Caco-2 (cell line): ENCODE data around the gene PDE4D. TPM values are rescaled to one million over a fixed set of nuclear protein-coding genes. Genes with fewer than 3 reads are reported as not detected.

ENCODE experiments used
- BruUV-seq: library from RNA; stranded (reverse); fragments of 400-500 nt; replicated peaks from 2 replicates; lab custom pipeline; 2021; lab: Mats Ljungman, UMichigan
- CTCF ChIA-PET: fragments of 300-600 bp; sonication (Branson Sonifier 250); formaldehyde crosslinking; loops from one replicate; lab custom pipeline; 2022; ENCODE audit warnings: antibody characterized with exemption; lab: Charles Lee
- POLR2A ChIA-PET: fragments of 300-600 bp; sonication (Branson Sonifier 250); formaldehyde crosslinking; loops from one replicate; lab custom pipeline; 2022; ENCODE audit warnings: antibody characterized with exemption; lab: Charles Lee
- DNase-seq, 2 experiments: peaks; one replicate each; pipeline versions ENCODE4 v3.0.0 to v3.0.0-alpha.2; 2020 to 2022
- H3K27me3 ChIP-seq: replicated peaks from 2 replicates; pipeline ENCODE4 v1.6.0; 2011; ENCODE audit warnings: low read length; ENCODE audit not compliant: control insufficient read depth, insufficient read depth
- H3K36me3 ChIP-seq: 2 replicates; pipeline ENCODE4 v1.5.1; 2011; ENCODE audit warnings: low read length; ENCODE audit not compliant: control insufficient read depth, insufficient read depth
- H3K4me1 ChIP-seq: fragments of 250-450 bp; sonication (Bioruptor Pico); 2 replicates; pipeline ENCODE4 v1.5.1; 2020; ENCODE audit warnings: mild to moderate bottlenecking
- H3K4me3 ChIP-seq: 2 replicates; pipeline ENCODE4 v1.5.1; 2011; ENCODE audit warnings: low read depth, mild to moderate bottlenecking, control low read depth, low read length
- H3K9me3 ChIP-seq: fragments of 250-450 bp; sonication (Bioruptor Pico); 2 replicates; pipeline ENCODE4 v1.5.1; 2020; ENCODE audit warnings: mild to moderate bottlenecking, moderate library complexity
- H3K27ac Mint-ChIP-seq: one replicate; pipeline ENCODE4 v1.8.0; 2022; ENCODE audit warnings: mixed read lengths; ENCODE audit not compliant: unreplicated experiment
- H3K27me3 Mint-ChIP-seq: one replicate; pipeline ENCODE4 v1.8.0; 2022; ENCODE audit warnings: mixed read lengths; ENCODE audit not compliant: insufficient read depth, unreplicated experiment
- H3K36me3 Mint-ChIP-seq: one replicate; pipeline ENCODE4 v1.8.0; 2022; ENCODE audit warnings: mild to moderate bottlenecking, mixed read lengths; ENCODE audit not compliant: insufficient read depth, unreplicated experiment
- H3K4me1 Mint-ChIP-seq: one replicate; pipeline ENCODE4 v1.8.0; 2022; ENCODE audit warnings: low read depth, mixed read lengths; ENCODE audit not compliant: unreplicated experiment
- H3K4me3 Mint-ChIP-seq: one replicate; pipeline ENCODE4 v1.8.0; 2022; ENCODE audit warnings: mild to moderate bottlenecking, moderate library complexity, mixed read lengths; ENCODE audit not compliant: unreplicated experiment
- H3K9me3 Mint-ChIP-seq: one replicate; pipeline ENCODE4 v1.8.0; 2022; ENCODE audit warnings: mixed read lengths; ENCODE audit not compliant: unreplicated experiment
- CTCF ChIP-seq, 2 experiments: fragments of 200-600 bp in 1 of 2; IDR thresholded peaks; 1 replicate in 1 of 2; 2 replicates in 1 of 2; pipeline versions ENCODE4 v1.5.1 to v1.8.0; 2011 to 2022; ENCODE audit warnings: antibody characterized with exemption in 1 of 2, control low read depth in 1 of 2, inconsistent platforms in 1 of 2, low read depth in 1 of 2, low read length in 1 of 2, mild to moderate bottlenecking in 1 of 2, moderate library complexity in 1 of 2; ENCODE audit not compliant: insufficient read depth in 1 of 2, severe bottlenecking in 1 of 2, unreplicated experiment in 1 of 2
- intact Hi-C: fragments of 100-400 bp; cut with micrococcal nuclease; formaldehyde crosslinking; loops from one replicate; pipeline ENCODE4 v1.10.0; 2022; ENCODE audit not compliant: unreplicated experiment
- total RNA-seq: library from RNA; stranded (reverse); gene quantifications from 2 replicates; pipeline ENCODE4 v1.2.3, GENCODE V29; 2022

Gene PDE4D
- total RNA-seq, 1 experiment from 2014 or later, result 89.8 TPM

GRCh38 chr5:59830536-59831200 lies 62.9 kb downstream of the PDE4D start:
- no peaks in the 10 kb centered on the region for H3K9me3 Mint-ChIP-seq
- CTCF ChIA-PET, result no interaction called here

GRCh38 chr5:59829922-59830321 lies 63.6 kb downstream of the PDE4D start:
- intact Hi-C loops, result no loop called here
- no peaks in the 10 kb centered on the region for H3K4me1 Mint-ChIP-seq
- H3K36me3 ChIP-seq, result no peaks in the 10 kb centered on the region
- no peak overlapping the region for H3K4me3 ChIP-seq
- no peak overlapping the region for H3K27ac Mint-ChIP-seq
- BruUV-seq, result no TSS peak
- peaks cover 16% of the 10 kb centered on the region for H3K27me3 Mint-ChIP-seq
- H3K36me3 Mint-ChIP-seq, result no peaks in the 10 kb centered on the region
- no peak overlapping the region for H3K4me3 Mint-ChIP-seq
- ChIA-PET POLR2A (no interaction called here), CTCF (no interaction called here)
- TF ChIP-seq CTCF (IDR thresholded peaks at IDR 0.05; ENCODE audit: insufficient read depth in 1 of 2, low read depth in 1 of 2, low read length in 1 of 2, severe bottlenecking in 1 of 2, unreplicated experiment in 1 of 2), result no peak
- H3K9me3 ChIP-seq, result no peaks in the 10 kb centered on the region
- no peaks in the 10 kb centered on the region for H3K4me1 ChIP-seq
- no peak for DNase-seq
- no peaks in the 10 kb centered on the region for H3K27me3 ChIP-seq
- no peaks in the 10 kb centered on the region for H3K9me3 Mint-ChIP-seq

More at GRCh38 chr5:59830536-59831200, 62.9 kb downstream of the PDE4D start:
- Histone ChIP-seq H3K27me3 (no peaks in the 10 kb centered on the region), H3K9me3 (no peaks in the 10 kb centered on the region), H3K36me3 (no peaks in the 10 kb centered on the region), H3K4me1 (no peaks in the 10 kb centered on the region), H3K4me3 (no peak overlapping the region)
- POLR2A ChIA-PET, result no interaction called here
- DNase-seq, result no peak
- TF ChIP-seq CTCF (IDR thresholded peaks at IDR 0.05; ENCODE audit: insufficient read depth in 1 of 2, low read depth in 1 of 2, low read length in 1 of 2, severe bottlenecking in 1 of 2, unreplicated experiment in 1 of 2), result no peak
- Mint-ChIP-seq H3K36me3 (no peaks in the 10 kb centered on the region), H3K4me3 (no peak overlapping the region), H3K27me3 (peaks cover 16% of the 10 kb centered on the region), H3K4me1 (no peaks in the 10 kb centered on the region), H3K27ac (no peak overlapping the region)
- no TSS peak for BruUV-seq
- intact Hi-C loops, result no loop called here

GRCh38 chr5:59829386-59829785 lies 64.1 kb downstream of the PDE4D start:
- ChIA-PET POLR2A (no interaction called here), CTCF (no interaction called here)
- no peaks in the 10 kb centered on the region for H3K9me3 ChIP-seq
- H3K4me1 ChIP-seq, result no peaks in the 10 kb centered on the region
- Mint-ChIP-seq H3K4me3 (no peak overlapping the region), H3K9me3 (no peaks in the 10 kb centered on the region), H3K4me1 (no peaks in the 10 kb centered on the region), H3K27me3 (peaks cover 19% of the 10 kb centered on the region), H3K36me3 (no peaks in the 10 kb centered on the region), H3K27ac (no peak overlapping the region)
- TF ChIP-seq CTCF (IDR thresholded peaks at IDR 0.05; ENCODE audit: insufficient read depth in 1 of 2, low read depth in 1 of 2, low read length in 1 of 2, severe bottlenecking in 1 of 2, unreplicated experiment in 1 of 2), result no peak
- no peaks in the 10 kb centered on the region for H3K36me3 ChIP-seq
- DNase-seq, result no peak
- intact Hi-C loops, result no loop called here
- BruUV-seq, result no TSS peak
- H3K4me3 ChIP-seq, result no peak overlapping the region
- no peaks in the 10 kb centered on the region for H3K27me3 ChIP-seq
